ENCODE measurements around the gene GRHL1.

GRHL1 gene

GRCh38 chr2:9985531-9986328 lies 34.2 kb downstream of the GRHL1 start:
- TF ChIP-seq, protein P1, sequence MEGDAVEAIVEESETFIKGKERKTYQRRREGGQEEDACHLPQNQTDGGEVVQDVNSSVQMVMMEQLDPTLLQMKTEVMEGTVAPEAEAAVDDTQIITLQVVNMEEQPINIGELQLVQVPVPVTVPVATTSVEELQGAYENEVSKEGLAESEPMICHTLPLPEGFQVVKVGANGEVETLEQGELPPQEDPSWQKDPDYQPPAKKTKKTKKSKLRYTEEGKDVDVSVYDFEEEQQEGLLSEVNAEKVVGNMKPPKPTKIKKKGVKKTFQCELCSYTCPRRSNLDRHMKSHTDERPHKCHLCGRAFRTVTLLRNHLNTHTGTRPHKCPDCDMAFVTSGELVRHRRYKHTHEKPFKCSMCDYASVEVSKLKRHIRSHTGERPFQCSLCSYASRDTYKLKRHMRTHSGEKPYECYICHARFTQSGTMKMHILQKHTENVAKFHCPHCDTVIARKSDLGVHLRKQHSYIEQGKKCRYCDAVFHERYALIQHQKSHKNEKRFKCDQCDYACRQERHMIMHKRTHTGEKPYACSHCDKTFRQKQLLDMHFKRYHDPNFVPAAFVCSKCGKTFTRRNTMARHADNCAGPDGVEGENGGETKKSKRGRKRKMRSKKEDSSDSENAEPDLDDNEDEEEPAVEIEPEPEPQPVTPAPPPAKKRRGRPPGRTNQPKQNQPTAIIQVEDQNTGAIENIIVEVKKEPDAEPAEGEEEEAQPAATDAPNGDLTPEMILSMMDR (IDR thresholded peaks at IDR 0.05; ENCODE audit: low read depth, low read length), result no peak
- no peak overlapping the region for H3K4me3 ChIP-seq (ENCODE audit: low read depth, low read length)

GRCh38 chr2:9988320-9988719 lies 36.8 kb downstream of the GRHL1 start:
- H3K4me3 ChIP-seq (ENCODE audit: low read depth, low read length), result no peak overlapping the region
- TF ChIP-seq, protein P1 (IDR thresholded peaks at IDR 0.05; ENCODE audit: low read depth, low read length), result no peak

- TF ChIP-seq, protein P1 (IDR thresholded peaks at IDR 0.05; ENCODE audit: low read depth, low read length), result no peak
- H3K4me3 ChIP-seq (ENCODE audit: low read depth, low read length), result no peak overlapping the region
These were observed 39.2 kb downstream of the GRHL1 start for GRCh38 chr2:9990736-9991135.

DNA sequence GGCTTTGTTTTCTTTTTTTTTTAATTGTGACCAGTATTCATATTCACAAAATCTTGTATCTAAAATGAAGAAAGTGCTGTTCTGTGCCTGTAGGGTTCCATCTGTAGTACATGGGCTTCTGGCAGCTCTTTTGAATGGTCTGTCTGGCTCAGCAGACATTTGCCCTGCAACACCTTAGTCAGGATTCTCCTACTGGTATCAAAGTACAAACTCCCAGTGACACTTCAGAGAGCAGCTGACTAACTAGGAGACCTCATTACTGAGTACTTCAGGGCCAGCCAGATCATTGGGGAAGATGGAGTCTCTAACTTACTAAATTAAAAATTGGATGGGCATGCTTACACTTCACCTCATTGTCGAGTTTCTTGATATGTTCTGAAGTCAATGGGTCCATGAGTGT lies 39.7 kb downstream of the GRHL1 start:
- H3K4me3 ChIP-seq (ENCODE audit: low read depth, low read length), result no peak overlapping the region
- TF ChIP-seq, protein P1 (IDR thresholded peaks at IDR 0.05; ENCODE audit: low read depth, low read length), result no peak

DNA sequence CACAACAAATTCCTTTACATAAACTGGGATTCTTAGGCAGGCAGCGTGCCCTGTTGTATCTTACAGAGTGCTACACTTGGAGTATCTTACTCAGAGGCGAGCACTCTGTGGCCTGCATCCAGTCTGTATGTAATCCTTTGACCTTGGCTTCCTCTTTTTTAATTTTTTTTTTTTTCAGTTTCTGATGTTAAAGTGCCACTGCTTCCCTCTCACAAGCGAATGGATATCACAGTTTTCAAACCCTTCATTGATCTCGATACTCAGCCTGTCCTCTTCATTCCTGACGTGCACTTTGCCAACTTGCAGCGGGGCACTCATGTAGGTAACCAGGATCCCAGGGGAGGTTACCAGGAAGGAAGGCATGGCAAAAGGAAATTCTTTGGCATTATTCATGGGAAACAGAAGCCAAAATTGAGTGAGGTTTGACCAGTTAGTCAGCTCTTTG lies 40.4 kb downstream of the GRHL1 start:
- H3K4me3 ChIP-seq (ENCODE audit: low read depth, low read length), result no peak overlapping the region
- TF ChIP-seq, protein P1 (IDR thresholded peaks at IDR 0.05; ENCODE audit: low read depth, low read length), result no peak

GRCh38 chr2:9992427-9993187 lies 41.1 kb downstream of the GRHL1 start:
- TF ChIP-seq, protein P1 (IDR thresholded peaks at IDR 0.05; ENCODE audit: low read depth, low read length), result no peak
- no peak overlapping the region for H3K4me3 ChIP-seq (ENCODE audit: low read depth, low read length)

Data from WI38 (cell line).